H4 (cell line): ENCODE results near the gene CALN1. TPM values are rescaled to one million over a fixed set of nuclear protein-coding genes. Genes with fewer than 3 reads are reported as not detected.
A peak's percentile ranks its signal among the peaks of the same experiment; 100 is the strongest.
"Not testable (repeated sequence)": the region's sequence is repeated elsewhere in the genome, so short reads cannot be mapped to it uniquely, and the experiment has no call there.

Experiments
- DNase-seq: peaks from one replicate; pipeline ENCODE4 v3.0.0-alpha.2; 2015; ENCODE audit warnings: low spot score
- total RNA-seq: library from RNA; depleted of rRNA; stranded (reverse); fragments of >200 nt; shearing (Covaris generic); gene quantifications from 2 replicates; pipeline ENCODE4 v1.2.3, GENCODE V29; 2014

CALN1 gene
- total RNA-seq, 1 experiment from 2014 or later = 6.5 TPM

GRCh38 chr7:71746006-71746405, 666.1 kb downstream of the CALN1 start:
- peak; percentile 47 for DNase-seq

- DNase-seq = no peak
Observed at GRCh38 chr7:71740174-71740560, 672.0 kb downstream of the CALN1 start.

- DNase-seq = no peak
Observed at GRCh38 chr7:71739520-71740173, 672.5 kb downstream of the CALN1 start.

GRCh38 chr7:71737931-71738540, 674.1 kb downstream of the CALN1 start:
- not testable (repeated sequence) for DNase-seq

GRCh38 chr7:71735961-71736556, 676.1 kb downstream of the CALN1 start:
- DNase-seq = peak; percentile 77

DNA sequence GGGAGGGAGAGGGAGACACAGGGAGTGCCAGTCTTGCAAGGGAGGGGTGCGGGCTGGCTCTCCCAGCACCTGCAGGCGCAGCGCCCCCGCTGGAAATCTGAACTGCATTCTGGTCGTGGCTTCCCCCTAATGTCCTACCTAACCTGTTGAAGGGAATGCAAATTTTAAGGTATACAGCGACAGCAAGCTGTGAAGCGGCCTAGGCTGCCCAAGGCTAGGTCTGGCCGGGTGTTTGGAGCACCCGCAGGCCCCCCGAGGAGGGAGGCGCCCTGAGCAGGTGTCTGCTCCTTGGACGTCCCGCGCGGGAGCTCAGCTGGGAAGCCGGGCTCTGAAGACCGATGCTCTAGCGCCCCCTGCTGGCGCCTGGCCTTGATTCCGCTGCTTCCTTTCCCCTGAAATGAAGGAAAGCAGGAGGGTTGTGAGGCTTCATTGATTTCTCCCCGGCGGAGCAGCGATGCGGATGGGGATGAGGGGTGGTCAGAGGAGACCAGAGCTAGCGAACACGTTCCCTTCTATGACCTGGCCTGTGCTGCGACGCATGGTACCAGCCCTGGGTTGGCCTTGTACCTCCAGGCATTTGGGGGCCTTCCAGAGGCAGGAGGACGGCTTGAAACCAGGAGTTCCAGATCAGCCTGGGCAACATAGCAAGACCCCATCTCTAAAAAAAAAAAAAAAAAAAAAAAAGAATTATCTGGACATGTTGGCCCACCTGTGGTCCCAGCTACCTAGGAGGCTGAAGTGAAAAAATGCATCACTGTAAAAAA, 678.8 kb downstream of the CALN1 start:
- DNase-seq = peak; percentile 71

DNA sequence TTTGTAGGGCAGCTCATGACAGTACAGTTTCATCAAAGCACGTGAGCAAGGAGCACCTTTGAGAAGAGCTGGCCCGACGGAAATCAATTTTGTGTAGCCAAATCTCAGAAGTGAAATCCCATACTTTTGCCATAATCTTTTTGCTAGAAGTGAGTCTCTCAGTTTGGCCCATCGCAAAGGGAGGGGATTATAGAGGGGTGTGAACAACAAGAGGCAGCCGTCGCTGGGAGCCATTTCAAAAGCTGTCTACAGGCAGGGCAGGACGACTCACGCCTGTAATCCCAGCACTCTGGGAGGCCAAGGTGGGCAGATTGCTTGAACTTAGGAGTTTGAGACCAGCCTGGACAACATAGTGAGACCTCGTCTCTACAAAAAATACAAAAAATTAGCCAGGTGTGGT, 680.4 kb downstream of the CALN1 start:
- DNase-seq = no peak
